ENCODE results near the gene PMVK. TPM values are rescaled to one million over a fixed set of nuclear protein-coding genes. Genes with fewer than 3 reads are reported as not detected.
A peak's percentile ranks its signal among the peaks of the same experiment; 100 is the strongest.

PMVK gene
- polyA plus RNA-seq, 3 donors, result 17.2 to 43.2 (median 41.9) TPM

GRCh38 chr1:154940651-154941194 lies 4.2 kb upstream of the PMVK start:
- Histone ChIP-seq H3K79me2 (ENCODE audit: insufficient read depth, low read length) (peaks cover 5% of the 10 kb centered on the region), H3K9me3 (replicated peaks in 1 of 2; ENCODE audit: control insufficient read depth in 1 of 2, insufficient read depth in 1 of 2, low read length in 2 of 2) (no peaks in the 10 kb centered on the region), H3K4me1 (ENCODE audit: control insufficient read depth in 1 of 2, insufficient read depth in 2 of 2, low read length in 2 of 2) (peaks cover 57 to 74% of the 10 kb centered on the region in 2 donors), H3K4me2 (replicated peaks; ENCODE audit: extremely low read depth, low read length, poor library complexity, severe bottlenecking) (no peak overlapping the region), H3K4me3 (replicated peaks in 1 of 3; ENCODE audit: low read depth in 2 of 3, low read length in 3 of 3) (no peak overlapping the region), H4K20me1 (ENCODE audit: insufficient read depth, low read length) (no peaks in the 10 kb centered on the region), H2AFZ (ENCODE audit: insufficient read depth, low read depth, low read length, poor library complexity, severe bottlenecking) (no peak overlapping the region), H3K36me3 (replicated peaks in 1 of 2; ENCODE audit: control insufficient read depth in 1 of 2, insufficient read depth in 2 of 2, low read length in 2 of 2) (peaks cover 7 to 14% of the 10 kb centered on the region in 2 donors), H3K27ac (ENCODE audit: low read depth in 1 of 2, low read length in 2 of 2) (no peak overlapping the region), H3K9ac (ENCODE audit: insufficient read depth, low read length, poor library complexity, severe bottlenecking) (no peak overlapping the region), H3K27me3 (ENCODE audit: control insufficient read depth in 2 of 2, insufficient read depth in 2 of 2, low read length in 2 of 2) (no peaks in the 10 kb centered on the region)
- WGBS (ENCODE audit: insufficient coverage), result 73% methylated on average over 4 of the region's 8 CpGs
- TF ChIP-seq, protein P1, sequence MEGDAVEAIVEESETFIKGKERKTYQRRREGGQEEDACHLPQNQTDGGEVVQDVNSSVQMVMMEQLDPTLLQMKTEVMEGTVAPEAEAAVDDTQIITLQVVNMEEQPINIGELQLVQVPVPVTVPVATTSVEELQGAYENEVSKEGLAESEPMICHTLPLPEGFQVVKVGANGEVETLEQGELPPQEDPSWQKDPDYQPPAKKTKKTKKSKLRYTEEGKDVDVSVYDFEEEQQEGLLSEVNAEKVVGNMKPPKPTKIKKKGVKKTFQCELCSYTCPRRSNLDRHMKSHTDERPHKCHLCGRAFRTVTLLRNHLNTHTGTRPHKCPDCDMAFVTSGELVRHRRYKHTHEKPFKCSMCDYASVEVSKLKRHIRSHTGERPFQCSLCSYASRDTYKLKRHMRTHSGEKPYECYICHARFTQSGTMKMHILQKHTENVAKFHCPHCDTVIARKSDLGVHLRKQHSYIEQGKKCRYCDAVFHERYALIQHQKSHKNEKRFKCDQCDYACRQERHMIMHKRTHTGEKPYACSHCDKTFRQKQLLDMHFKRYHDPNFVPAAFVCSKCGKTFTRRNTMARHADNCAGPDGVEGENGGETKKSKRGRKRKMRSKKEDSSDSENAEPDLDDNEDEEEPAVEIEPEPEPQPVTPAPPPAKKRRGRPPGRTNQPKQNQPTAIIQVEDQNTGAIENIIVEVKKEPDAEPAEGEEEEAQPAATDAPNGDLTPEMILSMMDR (IDR thresholded peaks at IDR 0.05), result no peak
- DNase-seq, result peak in 1 of 3 donors; percentile 2
- H3K9me3 Mint-ChIP-seq, result peaks cover 0 to 2% (median 0%) of the 10 kb centered on the region in 7 donors
- H3K4me3 Mint-ChIP-seq, result no peak overlapping the region
- peaks cover 0 to 4% (median 0%) of the 10 kb centered on the region in 3 donors for H3K27me3 Mint-ChIP-seq (ENCODE audit: low read depth in 3 of 3)
- H3K4me1 Mint-ChIP-seq, result peaks cover 77% of the 10 kb centered on the region
- H3K36me3 Mint-ChIP-seq, result peaks cover 8 to 11% of the 10 kb centered on the region in 2 donors
- intact Hi-C loops (cut with micrococcal nuclease), result no loop called here
- peak overlapping the region in 4 of 7 donors; percentile 6 to 71 (median 50) for H3K27ac Mint-ChIP-seq

DNA sequence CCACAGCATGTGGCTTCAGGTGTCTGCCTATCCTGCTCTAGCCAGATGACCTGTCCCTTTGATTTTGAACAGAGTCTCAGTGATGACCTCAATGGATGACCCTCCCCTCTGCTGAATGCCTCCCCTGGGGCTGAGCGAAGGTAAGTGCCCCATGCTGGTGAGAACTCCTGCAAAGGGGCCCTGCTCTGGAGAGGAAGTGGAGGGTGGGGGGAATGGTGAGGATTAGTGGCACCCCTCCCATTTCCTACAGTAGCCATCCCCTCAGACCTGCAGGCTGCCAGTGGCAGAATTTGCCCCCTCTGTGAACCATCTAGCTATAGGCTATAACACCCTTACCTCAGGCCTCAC lies 3.7 kb upstream of the PMVK start:
- H3K36me3 ChIP-seq (replicated peaks in 1 of 2; ENCODE audit: control insufficient read depth in 1 of 2, insufficient read depth in 2 of 2, low read length in 2 of 2), result peaks cover 1 to 8% of the 10 kb centered on the region in 2 donors
- Mint-ChIP-seq H3K4me1 (peaks cover 82% of the 10 kb centered on the region), H3K36me3 (peaks cover 3 to 7% of the 10 kb centered on the region in 2 donors), H3K9me3 (peaks cover 0 to 2% (median 0%) of the 10 kb centered on the region in 7 donors), H3K27me3 (ENCODE audit: low read depth in 3 of 3) (peaks cover 0 to 3% (median 0%) of the 10 kb centered on the region in 3 donors), H3K27ac (peak overlapping the region in 1 of 7 donors; percentile 68), H3K4me3 (no peak overlapping the region)
- no peak overlapping the region for H3K4me2 ChIP-seq (replicated peaks; ENCODE audit: extremely low read depth, low read length, poor library complexity, severe bottlenecking)
- peaks cover 11% of the 10 kb centered on the region for H3K79me2 ChIP-seq (ENCODE audit: insufficient read depth, low read length)
- intact Hi-C loops (cut with micrococcal nuclease), result no loop called here
- TF ChIP-seq, protein P1 (IDR thresholded peaks at IDR 0.05), result no peak
- DNase-seq, result peak in 1 of 3 donors; percentile 3
- no peaks in the 10 kb centered on the region for H3K9me3 ChIP-seq (replicated peaks in 1 of 2; ENCODE audit: control insufficient read depth in 1 of 2, insufficient read depth in 1 of 2, low read length in 2 of 2)
- WGBS (ENCODE audit: insufficient coverage), result no CpG with 5 or more reads among the region's 1 CpG
- no peak overlapping the region for H3K9ac ChIP-seq (ENCODE audit: insufficient read depth, low read length, poor library complexity, severe bottlenecking)
- no peaks in the 10 kb centered on the region for H3K27me3 ChIP-seq (ENCODE audit: control insufficient read depth in 2 of 2, insufficient read depth in 2 of 2, low read length in 2 of 2)
- no peak overlapping the region for H3K4me3 ChIP-seq (replicated peaks in 1 of 3; ENCODE audit: low read depth in 2 of 3, low read length in 3 of 3)
- no peak overlapping the region for H3K27ac ChIP-seq (ENCODE audit: low read depth in 1 of 2, low read length in 2 of 2)
- H2AFZ ChIP-seq (ENCODE audit: insufficient read depth, low read depth, low read length, poor library complexity, severe bottlenecking), result no peak overlapping the region
- no peaks in the 10 kb centered on the region for H4K20me1 ChIP-seq (ENCODE audit: insufficient read depth, low read length)
- peaks cover 59 to 77% of the 10 kb centered on the region in 2 donors for H3K4me1 ChIP-seq (ENCODE audit: control insufficient read depth in 1 of 2, insufficient read depth in 2 of 2, low read length in 2 of 2)
